ENCODE measurements around the gene ESRRA. TPM values are rescaled to one million over a fixed set of nuclear protein-coding genes. Genes with fewer than 3 reads are reported as not detected.
A peak's percentile ranks its signal among the peaks of the same experiment; 100 is the strongest.

The ESRRA gene
- total RNA-seq, 1 donor from 2014 or later, result 34.7 TPM

DNA sequence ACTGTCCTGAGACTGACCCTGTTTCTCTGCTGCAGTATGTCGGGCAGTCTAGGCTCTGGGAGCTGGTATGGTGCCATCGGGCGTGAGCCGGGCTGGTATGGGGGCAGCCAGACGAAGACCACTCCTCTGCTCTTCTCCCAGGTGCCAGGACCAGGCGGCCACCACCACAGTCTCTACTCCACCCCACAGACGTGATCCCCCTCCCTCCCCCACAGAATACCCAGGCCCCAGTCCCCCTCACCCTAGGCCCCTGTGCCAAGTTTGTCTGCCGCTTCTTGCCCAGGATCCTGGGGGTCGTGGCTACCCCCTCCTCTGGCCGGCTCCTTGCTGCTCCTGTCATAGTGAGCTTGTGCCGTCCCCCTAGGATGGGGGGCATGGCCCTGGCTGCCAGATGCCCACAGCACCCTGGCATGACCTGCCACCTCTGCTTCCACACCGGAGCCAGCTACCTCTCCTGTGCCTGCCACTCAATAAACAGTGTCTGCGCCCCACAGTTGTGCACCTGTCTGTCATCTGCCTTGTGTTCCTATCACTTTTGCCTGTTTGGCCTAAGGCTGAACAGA is 16.2 kb upstream of the ESRRA start:
- peak overlapping the region; percentile 77 for H3K4me3 Mint-ChIP-seq
- H3K4me1 Mint-ChIP-seq, result peaks cover 16% of the 10 kb centered on the region
- H3K27me3 Mint-ChIP-seq (ENCODE audit: low read depth), result peaks cover 51% of the 10 kb centered on the region
- no peaks in the 10 kb centered on the region for H3K36me3 Mint-ChIP-seq (ENCODE audit: low read depth)
- H3K27ac Mint-ChIP-seq (ENCODE audit: unreplicated experiment), result no peak overlapping the region
- H3K9me3 Mint-ChIP-seq, result no peaks in the 10 kb centered on the region
- TF ChIP-seq, protein P1, sequence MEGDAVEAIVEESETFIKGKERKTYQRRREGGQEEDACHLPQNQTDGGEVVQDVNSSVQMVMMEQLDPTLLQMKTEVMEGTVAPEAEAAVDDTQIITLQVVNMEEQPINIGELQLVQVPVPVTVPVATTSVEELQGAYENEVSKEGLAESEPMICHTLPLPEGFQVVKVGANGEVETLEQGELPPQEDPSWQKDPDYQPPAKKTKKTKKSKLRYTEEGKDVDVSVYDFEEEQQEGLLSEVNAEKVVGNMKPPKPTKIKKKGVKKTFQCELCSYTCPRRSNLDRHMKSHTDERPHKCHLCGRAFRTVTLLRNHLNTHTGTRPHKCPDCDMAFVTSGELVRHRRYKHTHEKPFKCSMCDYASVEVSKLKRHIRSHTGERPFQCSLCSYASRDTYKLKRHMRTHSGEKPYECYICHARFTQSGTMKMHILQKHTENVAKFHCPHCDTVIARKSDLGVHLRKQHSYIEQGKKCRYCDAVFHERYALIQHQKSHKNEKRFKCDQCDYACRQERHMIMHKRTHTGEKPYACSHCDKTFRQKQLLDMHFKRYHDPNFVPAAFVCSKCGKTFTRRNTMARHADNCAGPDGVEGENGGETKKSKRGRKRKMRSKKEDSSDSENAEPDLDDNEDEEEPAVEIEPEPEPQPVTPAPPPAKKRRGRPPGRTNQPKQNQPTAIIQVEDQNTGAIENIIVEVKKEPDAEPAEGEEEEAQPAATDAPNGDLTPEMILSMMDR (conservative IDR thresholded peaks at IDR 0.05), result no peak
- DNase-seq (ENCODE audit: low read depth, low spot score), result no peak

DNA sequence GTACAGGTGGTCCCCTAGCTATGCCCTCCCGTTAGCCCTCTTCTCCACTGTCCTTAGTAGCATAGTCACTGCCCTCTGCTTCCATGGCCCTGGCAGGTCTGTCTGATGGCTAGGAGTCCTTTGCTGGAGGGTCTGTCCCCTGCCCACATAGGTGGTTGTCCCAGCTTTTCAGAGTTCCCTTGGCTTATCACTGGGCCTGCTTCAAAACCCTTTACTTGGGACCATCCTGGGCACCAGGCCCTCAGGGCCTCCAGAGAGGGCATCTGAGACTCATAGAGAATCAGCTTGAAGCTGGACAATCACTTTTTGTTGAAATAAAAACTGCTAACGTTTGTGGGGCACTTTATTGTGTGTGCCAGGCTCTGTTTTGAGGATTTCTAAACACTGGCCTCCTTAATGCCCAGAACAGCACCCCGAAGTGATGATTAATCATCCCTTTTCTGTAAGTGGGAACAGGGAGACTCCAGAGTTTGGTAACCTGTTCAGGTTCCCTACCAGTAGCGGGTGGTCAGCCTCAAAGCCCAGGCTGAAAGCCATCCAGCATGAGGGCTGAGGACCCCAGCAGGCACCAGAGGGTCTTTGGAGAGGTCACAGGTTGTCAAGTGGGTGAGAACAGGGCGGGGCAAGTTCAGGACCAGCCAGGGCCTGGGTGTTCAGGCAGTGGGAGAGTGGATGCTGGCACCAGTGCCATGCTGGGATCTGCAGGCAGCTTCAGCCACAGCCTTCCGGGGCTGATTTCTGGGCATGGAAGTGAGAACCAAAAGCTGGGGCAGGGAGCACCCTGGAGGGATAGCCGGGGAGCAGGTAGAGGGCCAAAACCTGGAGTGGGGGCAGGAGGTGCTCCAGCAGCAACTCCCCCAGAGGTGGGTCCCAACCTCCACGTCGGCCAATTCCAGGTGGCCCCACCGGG is 14.7 kb upstream of the ESRRA start:
- H3K27me3 Mint-ChIP-seq (ENCODE audit: low read depth), result peaks cover 67% of the 10 kb centered on the region
- H3K9me3 Mint-ChIP-seq, result no peaks in the 10 kb centered on the region
- no peak overlapping the region for H3K27ac Mint-ChIP-seq (ENCODE audit: unreplicated experiment)
- H3K4me1 Mint-ChIP-seq, result peaks cover 25% of the 10 kb centered on the region
- peak overlapping the region; percentile 66 for H3K4me3 Mint-ChIP-seq
- H3K36me3 Mint-ChIP-seq (ENCODE audit: low read depth), result no peaks in the 10 kb centered on the region
- TF ChIP-seq, protein P1 (conservative IDR thresholded peaks at IDR 0.05), result no peak
- no peak for DNase-seq (ENCODE audit: low read depth, low spot score)

DNA sequence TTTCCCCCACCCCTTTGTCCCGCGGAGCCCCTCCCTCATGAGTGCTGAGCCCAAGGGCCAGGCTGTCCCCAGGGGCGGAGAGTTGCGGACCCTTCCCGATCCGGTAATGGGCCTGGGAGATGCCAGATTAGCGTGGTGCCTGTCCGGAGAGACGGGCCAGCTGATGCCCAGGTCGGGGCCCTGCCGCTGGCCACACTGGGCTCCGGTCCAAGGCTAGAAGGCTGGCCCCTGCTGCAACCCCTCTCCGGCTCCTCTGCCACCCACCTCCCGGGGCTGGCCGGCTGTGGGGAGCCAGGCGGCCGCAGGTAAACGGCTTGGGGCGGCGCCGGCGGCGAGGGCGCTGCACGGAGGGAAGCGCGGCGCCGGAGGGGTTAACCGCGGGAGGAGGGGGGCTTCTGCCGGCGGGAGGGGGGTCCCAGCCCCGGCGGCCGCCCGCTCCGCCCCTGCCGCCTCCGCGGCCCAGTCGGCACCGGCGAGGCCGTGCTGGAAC is 14.0 kb upstream of the ESRRA start, which contains the start of gene KCNK4:
Gene KCNK4 (plus strand): TSS at position 41 of the 490 bp plus-strand sequence. CDS start 1,717 bp downstream, outside the sequence.
- Mint-ChIP-seq H3K4me1 (peaks cover 24% of the 10 kb centered on the region), H3K36me3 (ENCODE audit: low read depth) (no peaks in the 10 kb centered on the region), H3K4me3 (peak within 1 kb of the TSS; percentile 66), H3K27me3 (ENCODE audit: low read depth) (peaks cover 74% of the 10 kb centered on the region), H3K27ac (ENCODE audit: unreplicated experiment) (no peak within 1 kb of the TSS), H3K9me3 (no peaks in the 10 kb centered on the region)
- TF ChIP-seq, protein P1 (conservative IDR thresholded peaks at IDR 0.05), result no peak
- DNase-seq (ENCODE audit: low read depth, low spot score), result no peak

DNA sequence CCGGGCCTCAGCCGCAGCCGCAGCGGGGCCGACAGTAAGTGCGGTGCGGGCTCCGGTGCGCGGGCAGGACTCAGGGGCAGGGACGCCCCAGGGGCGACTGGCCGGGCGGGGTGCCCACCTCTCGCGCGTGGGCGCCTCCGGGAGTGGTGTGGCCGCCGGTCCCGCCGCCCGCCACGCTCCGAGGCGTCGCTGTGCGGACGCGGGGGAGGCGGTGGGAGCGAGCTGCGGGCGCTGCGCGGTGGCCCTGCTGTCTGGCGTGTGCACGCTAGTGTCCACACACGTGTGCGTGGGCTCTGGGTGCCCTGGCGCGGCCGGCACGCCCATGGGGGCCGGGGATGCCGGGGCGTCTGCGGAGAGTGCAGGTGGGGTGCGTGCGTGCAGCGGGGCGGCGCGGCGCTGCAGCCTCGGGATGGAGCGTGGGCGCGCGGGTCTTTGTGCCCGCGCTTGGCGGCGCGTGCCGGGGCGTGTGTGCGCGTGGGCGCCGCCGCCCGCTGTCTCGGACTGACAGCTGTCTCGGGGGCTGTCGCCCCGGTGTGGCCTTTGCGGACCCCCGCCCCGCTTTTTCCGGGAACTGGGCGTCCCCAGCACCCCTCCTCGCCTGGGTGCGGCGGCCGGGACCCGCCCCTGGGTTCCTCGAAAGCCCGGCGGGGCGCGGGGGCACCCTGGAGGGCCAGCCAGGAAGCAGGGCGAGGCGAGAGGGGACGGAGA is 13.4 kb upstream of the ESRRA start:
- Mint-ChIP-seq H3K27me3 (ENCODE audit: low read depth) (peaks cover 77% of the 10 kb centered on the region), H3K9me3 (no peaks in the 10 kb centered on the region), H3K4me1 (peaks cover 18% of the 10 kb centered on the region), H3K27ac (ENCODE audit: unreplicated experiment) (no peak overlapping the region), H3K4me3 (no peak overlapping the region), H3K36me3 (ENCODE audit: low read depth) (no peaks in the 10 kb centered on the region)
- DNase-seq (ENCODE audit: low read depth, low spot score), result no peak
- TF ChIP-seq, protein P1 (conservative IDR thresholded peaks at IDR 0.05), result no peak

DNA sequence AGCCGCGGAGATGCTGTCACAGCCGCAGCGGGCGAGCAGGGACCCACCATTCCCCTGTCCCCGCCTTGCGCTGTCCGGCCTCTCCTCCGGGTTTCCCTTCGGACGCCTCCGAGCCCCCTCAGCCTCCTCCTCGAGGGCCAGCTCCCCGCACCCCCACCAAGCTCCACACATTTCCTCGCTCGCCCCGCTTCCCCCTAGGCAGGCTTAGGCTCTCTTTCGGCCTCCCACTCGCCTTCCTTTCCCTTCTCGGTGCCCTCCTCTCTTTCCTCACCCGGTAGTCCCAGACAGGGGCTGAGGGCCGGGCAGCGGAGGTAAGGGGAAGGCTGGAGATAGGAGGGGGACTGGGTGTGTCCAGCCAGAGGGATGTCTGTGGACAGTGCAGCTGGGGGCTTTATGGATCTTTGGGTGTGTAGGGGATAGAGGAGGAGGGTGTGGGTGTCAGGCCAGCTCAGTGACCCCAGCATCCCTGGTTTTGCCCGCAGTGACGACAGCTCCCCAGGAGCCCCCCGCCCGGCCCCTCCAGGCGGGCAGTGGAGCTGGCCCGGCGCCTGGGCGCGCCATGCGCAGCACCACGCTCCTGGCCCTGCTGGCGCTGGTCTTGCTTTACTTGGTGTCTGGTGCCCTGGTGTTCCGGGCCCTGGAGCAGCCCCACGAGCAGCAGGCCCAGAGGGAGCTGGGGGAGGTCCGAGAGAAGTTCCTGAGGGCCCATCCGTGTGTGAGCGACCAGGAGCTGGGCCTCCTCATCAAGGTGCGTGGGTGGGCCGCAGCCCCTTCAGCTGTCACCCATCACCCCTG is 12.7 kb upstream of the ESRRA start:
- TF ChIP-seq, protein P1 (conservative IDR thresholded peaks at IDR 0.05), result no peak
- no peaks in the 10 kb centered on the region for H3K9me3 Mint-ChIP-seq
- H3K4me3 Mint-ChIP-seq, result no peak overlapping the region
- no peak overlapping the region for H3K27ac Mint-ChIP-seq (ENCODE audit: unreplicated experiment)
- no peak for DNase-seq (ENCODE audit: low read depth, low spot score)
- H3K36me3 Mint-ChIP-seq (ENCODE audit: low read depth), result no peaks in the 10 kb centered on the region
- H3K27me3 Mint-ChIP-seq (ENCODE audit: low read depth), result peaks cover 81% of the 10 kb centered on the region
- peaks cover 19% of the 10 kb centered on the region for H3K4me1 Mint-ChIP-seq
